Measurements from ENCODE around the gene RNF151.

Gene RNF151

GRCh38 chr16:1982991-1983543, 16.4 kb downstream of the RNF151 start:
- DNase-seq (ENCODE audit: extremely low spot score) = no peak
- no peak for TF ChIP-seq HDGF (IDR thresholded peaks at IDR 0.05; ENCODE audit: borderline replicate concordance)
- TF ChIP-seq FOXK2 (IDR thresholded peaks at IDR 0.05) = no peak
- no peak for TF ChIP-seq CTBP1 (IDR thresholded peaks at IDR 0.05; ENCODE audit: borderline replicate concordance)
- no peak for TF ChIP-seq BHLHE40 (IDR thresholded peaks at IDR 0.05; ENCODE audit: borderline replicate concordance)
- TF ChIP-seq FOXM1 (IDR thresholded peaks at IDR 0.05; ENCODE audit: borderline replicate concordance) = no peak
- no peak for TF ChIP-seq ELF4 (IDR thresholded peaks at IDR 0.05)
- no peak for TF ChIP-seq ARNT (IDR thresholded peaks at IDR 0.05)
- no peak for TF ChIP-seq NFRKB (IDR thresholded peaks at IDR 0.05)
- no peak for TF ChIP-seq ZNF384 (IDR thresholded peaks at IDR 0.05)
- TF ChIP-seq FOXA1 (IDR thresholded peaks at IDR 0.05) = no peak
- TF ChIP-seq LEF1 (IDR thresholded peaks at IDR 0.05; ENCODE audit: borderline replicate concordance) = no peak
- TF ChIP-seq SUZ12 (IDR thresholded peaks at IDR 0.05) = no peak
- TF ChIP-seq L3MBTL2 (conservative IDR thresholded peaks at IDR 0.05) = no peak
- no peak for TF ChIP-seq PKNOX1 (IDR thresholded peaks at IDR 0.05)
- no peak for TF ChIP-seq TARDBP (IDR thresholded peaks at IDR 0.05)
- CTCF ChIA-PET = no interaction called here
- POLR2A ChIA-PET = interaction anchor here (1.6 to 9.2 kb wide), 5 partner anchors 11 to 40 kb away, joined by 6 to 88 read pairs (median 12); partner anchors contain the start of genes MSRB1, RNF151, RPS2 and TBL3

GRCh38 chr16:1983544-1984346, 17.1 kb downstream of the RNF151 start, which contains the start of gene GFER:
Gene GFER (plus strand): TSS chr16:1984193. CDS start chr16:1984219, 26 bp downstream.
- POLR2A ChIA-PET = interaction anchor here (0.7 to 9.2 kb wide), 5 partner anchors 8 to 172 kb away, joined by 3 to 88 read pairs (median 8); partner anchors contain the start of genes RNF151, RPS2, TBL3 and TRAF7
- peak; percentile 38; the same call in 1 of the 2 replicates for TF ChIP-seq TARDBP (IDR thresholded peaks at IDR 0.05)
- no peak for TF ChIP-seq SP1 (IDR thresholded peaks at IDR 0.05)
- peak; percentile 74; the same call in 1 of the 2 replicates for TF ChIP-seq LEF1 (IDR thresholded peaks at IDR 0.05; ENCODE audit: borderline replicate concordance)
- TF ChIP-seq FOXM1 (IDR thresholded peaks at IDR 0.05; ENCODE audit: borderline replicate concordance) = peak; percentile 59; the same call in 1 of the 2 replicates
- TF ChIP-seq CTBP1 (IDR thresholded peaks at IDR 0.05; ENCODE audit: borderline replicate concordance) = 0 out of 2 replicates have a peak, but pooled peaks have one; percentile 36
- no peak for TF ChIP-seq BHLHE40 (IDR thresholded peaks at IDR 0.05; ENCODE audit: borderline replicate concordance)
- TF ChIP-seq HDGF (IDR thresholded peaks at IDR 0.05; ENCODE audit: borderline replicate concordance) = no peak
- peak; percentile 42; the same call in 1 of the 2 replicates for TF ChIP-seq ARNT (IDR thresholded peaks at IDR 0.05)
- no peak for TF ChIP-seq ELF4 (IDR thresholded peaks at IDR 0.05)
- no peak for TF ChIP-seq FOXK2 (IDR thresholded peaks at IDR 0.05)
- no peak; the same call in 1 of the 2 replicates for TF ChIP-seq L3MBTL2 (conservative IDR thresholded peaks at IDR 0.05)
- CTCF ChIA-PET = no interaction called here
- DNase-seq (ENCODE audit: extremely low spot score) = peak; percentile 93

- ChIA-PET CTCF (no interaction called here), POLR2A (interaction anchor here (0.7 to 9.2 kb wide), 7 partner anchors 9 to 171 kb away, joined by 3 to 88 read pairs (median 6); partner anchors contain the start of genes RNF151, RPS2, TBL3 and TRAF7)
- TF ChIP-seq FOXA1 (IDR thresholded peaks at IDR 0.05) = no peak
- 0 out of 2 replicates have a peak, but pooled peaks have one; percentile 0 for TF ChIP-seq LEF1 (IDR thresholded peaks at IDR 0.05; ENCODE audit: borderline replicate concordance)
- TF ChIP-seq ARNT (IDR thresholded peaks at IDR 0.05) = no peak
- no peak for TF ChIP-seq TARDBP (IDR thresholded peaks at IDR 0.05)
- no peak for TF ChIP-seq L3MBTL2 (conservative IDR thresholded peaks at IDR 0.05)
- no peak for TF ChIP-seq BHLHE40 (IDR thresholded peaks at IDR 0.05; ENCODE audit: borderline replicate concordance)
- TF ChIP-seq SP1 (IDR thresholded peaks at IDR 0.05) = no peak
- DNase-seq (ENCODE audit: extremely low spot score) = no peak
Observed at GRCh38 chr16:1984347-1985225, 17.9 kb downstream of the RNF151 start.

- ChIA-PET CTCF (no interaction called here), POLR2A (interaction anchor here (0.9 to 9.2 kb wide), 5 partner anchors 8 to 170 kb away, joined by 3 to 88 read pairs (median 8); partner anchors contain the start of genes RNF151, RPS2, TBL3 and TRAF7)
- no peak for TF ChIP-seq ELF4 (IDR thresholded peaks at IDR 0.05)
- no peak for TF ChIP-seq FOXM1 (IDR thresholded peaks at IDR 0.05; ENCODE audit: borderline replicate concordance)
- no peak for TF ChIP-seq NFRKB (IDR thresholded peaks at IDR 0.05)
- TF ChIP-seq TARDBP (IDR thresholded peaks at IDR 0.05) = no peak
- TF ChIP-seq FOXA1 (IDR thresholded peaks at IDR 0.05) = no peak
- TF ChIP-seq CTBP1 (IDR thresholded peaks at IDR 0.05; ENCODE audit: borderline replicate concordance) = no peak
- no peak for TF ChIP-seq ARNT (IDR thresholded peaks at IDR 0.05)
- no peak for TF ChIP-seq SUZ12 (IDR thresholded peaks at IDR 0.05)
- no peak for TF ChIP-seq HDGF (IDR thresholded peaks at IDR 0.05; ENCODE audit: borderline replicate concordance)
- TF ChIP-seq LEF1 (IDR thresholded peaks at IDR 0.05; ENCODE audit: borderline replicate concordance) = no peak
- TF ChIP-seq ZNF384 (IDR thresholded peaks at IDR 0.05) = no peak
- no peak for DNase-seq (ENCODE audit: extremely low spot score)
Observed at GRCh38 chr16:1985466-1986150, 19.0 kb downstream of the RNF151 start.

GRCh38 chr16:1987198-1987597, 20.5 kb downstream of the RNF151 start:
- CTCF ChIA-PET = interaction anchor here (1.3 kb wide), 1 partner anchor 17 kb away, joined by 6 read pairs; no protein-coding TSS in a partner anchor
- no peak for DNase-seq (ENCODE audit: extremely low spot score)
- no peak for TF ChIP-seq PKNOX1 (IDR thresholded peaks at IDR 0.05)
- TF ChIP-seq NFRKB (IDR thresholded peaks at IDR 0.05) = no peak
- TF ChIP-seq CTBP1 (IDR thresholded peaks at IDR 0.05; ENCODE audit: borderline replicate concordance) = no peak
- no peak for TF ChIP-seq HDGF (IDR thresholded peaks at IDR 0.05; ENCODE audit: borderline replicate concordance)
- TF ChIP-seq ELF4 (IDR thresholded peaks at IDR 0.05) = no peak
- TF ChIP-seq SUZ12 (IDR thresholded peaks at IDR 0.05) = no peak
- no peak for TF ChIP-seq BHLHE40 (IDR thresholded peaks at IDR 0.05; ENCODE audit: borderline replicate concordance)
- TF ChIP-seq TARDBP (IDR thresholded peaks at IDR 0.05) = no peak
- no peak for TF ChIP-seq FOXK2 (IDR thresholded peaks at IDR 0.05)
- TF ChIP-seq ZNF384 (IDR thresholded peaks at IDR 0.05) = no peak
- TF ChIP-seq SP1 (IDR thresholded peaks at IDR 0.05) = no peak
- TF ChIP-seq LEF1 (IDR thresholded peaks at IDR 0.05; ENCODE audit: borderline replicate concordance) = no peak
- no peak for TF ChIP-seq FOXA1 (IDR thresholded peaks at IDR 0.05)
- POLR2A ChIA-PET = interaction anchor here (9.2 kb wide), 1 partner anchor 22 kb away, joined by 88 read pairs; the partner anchor contains the start of genes RNF151 and RPS2

Data from HEK293T (cell line).